BJ (cell line): ENCODE data around the gene NDC80. TPM values are rescaled to one million over a fixed set of nuclear protein-coding genes. Genes with fewer than 3 reads are reported as not detected.
A peak's percentile ranks its signal among the peaks of the same experiment; 100 is the strongest.

Source experiments
- CTCF ChIA-PET: fragments of 350-600 bp; formaldehyde crosslinking; extraction: SDS; loops from one replicate; lab custom pipeline; 2021; ENCODE audit warnings: antibody characterized with exemption, inconsistent platforms; lab: Yijun Ruan, JAX
- POLR2A ChIA-PET: fragments of 300-600 bp; sonication (Branson Sonifier 250); formaldehyde crosslinking; extraction: SDS; loops from one replicate; lab custom pipeline; 2021; ENCODE audit warnings: antibody characterized with exemption; lab: Charles Lee
- DNase-seq: peaks from one replicate; pipeline ENCODE4 v3.0.0-alpha.2; 2011; ENCODE audit warnings: low read depth
- H3K27me3 ChIP-seq: 2 replicates; pipeline ENCODE4 v1.6.0; 2011; ENCODE audit warnings: low read length; ENCODE audit not compliant: control insufficient read depth, insufficient read depth
- H3K36me3 ChIP-seq: 2 replicates; pipeline ENCODE4 v1.5.1; 2011; ENCODE audit warnings: low read length; ENCODE audit not compliant: control insufficient read depth, insufficient read depth
- H3K4me3 ChIP-seq: 2 replicates; pipeline ENCODE4 v1.5.1; 2011; ENCODE audit warnings: low read depth, mild to moderate bottlenecking, control low read depth, low read length
- polyA plus RNA-seq: library from polyadenylated mRNA; depleted of rRNA; stranded (reverse); fragments of >200 nt; gene quantifications from 2 replicates; pipeline ENCODE4 v1.2.3, GENCODE V29; 2011
- TF ChIP-seq, protein P1 (sequence below): IDR thresholded peaks from 2 replicates; pipeline ENCODE4 v1.5.1; 2011; ENCODE audit warnings: low read depth, mild to moderate bottlenecking, control low read depth, inconsistent platforms, low read length, moderate library complexity; ENCODE audit not compliant: insufficient read depth

The NDC80 gene
- polyA plus RNA-seq, 1 experiment: 18.1 TPM

DNA sequence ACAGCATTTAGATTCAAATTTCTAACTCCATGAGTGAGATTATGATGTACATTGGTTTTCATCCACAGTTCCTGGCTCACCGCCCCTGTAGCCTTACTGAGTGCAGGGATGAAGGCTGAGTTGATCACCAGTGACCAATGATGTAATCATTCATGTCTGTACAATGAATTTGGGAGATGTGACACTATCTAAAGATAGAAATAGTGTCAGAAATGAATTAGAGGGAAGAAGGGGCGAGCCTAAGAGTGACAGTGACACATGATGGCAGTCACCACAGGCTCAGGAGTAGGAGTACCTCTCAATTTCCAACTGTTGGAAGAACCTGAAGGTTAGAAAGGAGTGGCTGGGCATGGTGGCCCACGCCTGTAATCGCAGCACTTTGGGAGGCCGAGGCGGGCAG, 3.2 kb upstream of the NDC80 start:
- no peak overlapping the region for H3K4me3 ChIP-seq
- ChIA-PET POLR2A (no interaction called here), CTCF (no interaction called here)
- DNase-seq: no peak
- no peaks in the 10 kb centered on the region for H3K36me3 ChIP-seq
- TF ChIP-seq, protein P1, sequence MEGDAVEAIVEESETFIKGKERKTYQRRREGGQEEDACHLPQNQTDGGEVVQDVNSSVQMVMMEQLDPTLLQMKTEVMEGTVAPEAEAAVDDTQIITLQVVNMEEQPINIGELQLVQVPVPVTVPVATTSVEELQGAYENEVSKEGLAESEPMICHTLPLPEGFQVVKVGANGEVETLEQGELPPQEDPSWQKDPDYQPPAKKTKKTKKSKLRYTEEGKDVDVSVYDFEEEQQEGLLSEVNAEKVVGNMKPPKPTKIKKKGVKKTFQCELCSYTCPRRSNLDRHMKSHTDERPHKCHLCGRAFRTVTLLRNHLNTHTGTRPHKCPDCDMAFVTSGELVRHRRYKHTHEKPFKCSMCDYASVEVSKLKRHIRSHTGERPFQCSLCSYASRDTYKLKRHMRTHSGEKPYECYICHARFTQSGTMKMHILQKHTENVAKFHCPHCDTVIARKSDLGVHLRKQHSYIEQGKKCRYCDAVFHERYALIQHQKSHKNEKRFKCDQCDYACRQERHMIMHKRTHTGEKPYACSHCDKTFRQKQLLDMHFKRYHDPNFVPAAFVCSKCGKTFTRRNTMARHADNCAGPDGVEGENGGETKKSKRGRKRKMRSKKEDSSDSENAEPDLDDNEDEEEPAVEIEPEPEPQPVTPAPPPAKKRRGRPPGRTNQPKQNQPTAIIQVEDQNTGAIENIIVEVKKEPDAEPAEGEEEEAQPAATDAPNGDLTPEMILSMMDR: no peak
- H3K27me3 ChIP-seq: no peaks in the 10 kb centered on the region

DNA sequence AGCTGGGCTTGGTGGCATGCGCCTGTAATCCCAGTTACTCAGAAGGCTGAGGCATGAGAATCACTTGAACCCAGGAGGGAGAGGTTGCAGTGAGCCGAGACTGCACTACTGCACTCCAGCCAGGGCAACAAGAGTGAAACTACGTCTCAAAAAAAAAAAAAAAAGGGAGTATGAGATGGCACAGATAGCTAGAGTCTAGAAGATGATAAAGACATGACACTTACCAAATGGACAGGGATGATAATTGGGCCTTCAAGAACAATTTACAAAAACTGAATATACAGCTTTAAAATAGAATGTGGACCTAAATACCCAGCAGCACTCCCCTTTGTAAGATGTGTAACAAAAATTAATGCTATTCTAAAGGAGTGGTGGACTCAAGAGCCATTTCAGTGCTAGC, 2.8 kb upstream of the NDC80 start:
- ChIA-PET POLR2A (no interaction called here), CTCF (no interaction called here)
- Histone ChIP-seq H3K27me3 (no peaks in the 10 kb centered on the region), H3K36me3 (no peaks in the 10 kb centered on the region), H3K4me3 (no peak overlapping the region)
- DNase-seq: no peak
- TF ChIP-seq, protein P1: no peak

DNA sequence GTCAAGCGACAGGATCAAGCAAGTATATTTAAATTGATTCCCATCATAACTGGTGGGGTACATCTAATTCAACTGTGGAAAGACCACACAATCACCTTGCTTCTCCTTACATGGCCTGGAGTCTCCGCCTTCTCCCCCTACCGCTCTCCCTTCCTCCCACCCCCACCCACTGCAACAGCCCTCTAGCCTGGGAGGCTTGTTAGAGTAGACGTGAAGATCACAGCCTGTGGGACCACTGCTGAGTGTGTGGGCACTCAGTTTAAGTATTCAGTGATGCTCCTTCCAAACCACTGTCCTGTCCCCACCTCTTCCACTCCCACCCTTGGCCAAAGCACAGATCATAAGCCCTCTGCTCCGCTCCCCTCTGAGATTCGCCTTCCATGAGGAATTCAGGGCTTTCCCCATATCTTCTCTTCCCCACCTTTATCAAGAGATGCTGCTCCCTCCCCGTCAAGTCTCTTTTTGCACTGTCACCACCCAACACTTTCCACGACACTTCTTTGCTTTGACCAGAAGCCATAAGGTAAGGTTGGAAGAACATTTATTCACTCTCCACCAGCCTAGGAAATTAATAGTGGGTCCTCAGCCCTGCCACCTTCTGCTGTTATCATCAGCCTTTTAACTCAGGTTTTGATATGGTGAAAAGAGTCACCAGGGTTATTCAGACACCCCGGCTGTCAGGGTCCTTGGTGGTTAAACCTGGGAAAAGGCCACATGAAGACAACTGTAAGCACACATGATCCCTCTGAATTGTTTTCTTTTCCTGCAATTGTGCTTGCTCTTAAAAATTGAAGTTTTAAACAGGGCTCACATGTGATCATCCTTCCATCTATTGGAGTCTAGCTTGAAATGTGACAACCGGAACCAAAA, 1.8 kb upstream of the NDC80 start:
- CTCF ChIA-PET: no interaction called here
- Histone ChIP-seq H3K4me3 (peak overlapping the region; percentile 61), H3K27me3 (no peaks in the 10 kb centered on the region), H3K36me3 (no peaks in the 10 kb centered on the region)
- no peak for DNase-seq
- TF ChIP-seq, protein P1: no peak
- POLR2A ChIA-PET: no interaction called here

DNA sequence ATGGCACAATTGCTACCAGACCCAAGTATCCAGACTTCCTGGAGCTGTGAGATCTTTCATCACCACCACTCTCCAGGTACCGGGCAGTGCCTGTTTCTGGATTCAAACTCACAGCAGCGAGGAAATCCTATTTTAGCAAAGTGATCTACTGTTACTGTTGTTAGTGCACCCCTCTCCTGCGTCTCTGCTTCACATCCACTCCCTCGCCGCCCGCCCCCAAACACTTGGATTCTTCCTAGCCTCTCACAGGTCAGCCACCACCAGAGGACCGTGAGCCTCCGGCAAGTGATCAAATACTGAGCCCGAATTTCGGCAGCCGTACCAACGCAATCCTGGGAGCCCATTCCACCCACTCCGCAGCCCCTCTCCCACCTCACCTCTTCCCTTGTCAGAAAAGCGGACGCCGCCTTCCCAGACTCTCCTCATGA, 571 bp upstream of the NDC80 start:
- CTCF ChIA-PET: interaction anchor here (1.1 kb wide), 1 partner anchor 18 kb away, joined by 4 read pairs; no protein-coding TSS in a partner anchor
- TF ChIP-seq, protein P1: peak; percentile 37
- H3K36me3 ChIP-seq: no peaks in the 10 kb centered on the region
- no peaks in the 10 kb centered on the region for H3K27me3 ChIP-seq
- H3K4me3 ChIP-seq: peak overlapping the region; percentile 61
- POLR2A ChIA-PET: interaction anchor here (0.6 kb wide), 1 partner anchor 1844 kb away, joined by 3 read pairs; no protein-coding TSS in a partner anchor
- no peak for DNase-seq

DNA sequence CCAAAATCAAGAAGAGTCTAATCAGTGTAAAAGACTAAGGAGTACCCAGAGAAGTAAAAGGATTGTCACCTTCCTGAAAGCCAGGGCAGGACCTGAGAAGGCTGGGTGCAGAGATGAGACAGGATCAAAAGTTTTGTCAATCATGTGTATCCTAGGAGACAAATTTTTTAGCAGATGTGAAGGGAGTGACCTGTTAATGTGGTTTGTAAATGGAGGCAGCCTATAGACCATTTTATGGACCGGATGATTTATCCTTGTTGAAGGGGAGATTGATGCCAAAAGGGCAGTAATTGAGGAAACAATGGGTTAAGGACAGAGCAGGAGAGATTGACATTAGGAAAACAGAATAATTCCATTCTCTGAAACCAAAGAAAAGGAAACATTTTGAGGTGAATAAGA, 813 bp downstream of the NDC80 start:
- POLR2A ChIA-PET: no interaction called here

More for the DNA sequence above, 813 bp downstream of the NDC80 start:
- CTCF ChIA-PET: interaction anchor here (1.8 kb wide), 1 partner anchor 15 kb away, joined by 5 read pairs; no protein-coding TSS in a partner anchor
- TF ChIP-seq, protein P1: no peak
- DNase-seq: no peak
- H3K4me3 ChIP-seq: peak overlapping the region; percentile 61
- H3K27me3 ChIP-seq: no peaks in the 10 kb centered on the region
- no peaks in the 10 kb centered on the region for H3K36me3 ChIP-seq
